ENCODE data around the gene PARD3B.

PARD3B gene

DNA sequence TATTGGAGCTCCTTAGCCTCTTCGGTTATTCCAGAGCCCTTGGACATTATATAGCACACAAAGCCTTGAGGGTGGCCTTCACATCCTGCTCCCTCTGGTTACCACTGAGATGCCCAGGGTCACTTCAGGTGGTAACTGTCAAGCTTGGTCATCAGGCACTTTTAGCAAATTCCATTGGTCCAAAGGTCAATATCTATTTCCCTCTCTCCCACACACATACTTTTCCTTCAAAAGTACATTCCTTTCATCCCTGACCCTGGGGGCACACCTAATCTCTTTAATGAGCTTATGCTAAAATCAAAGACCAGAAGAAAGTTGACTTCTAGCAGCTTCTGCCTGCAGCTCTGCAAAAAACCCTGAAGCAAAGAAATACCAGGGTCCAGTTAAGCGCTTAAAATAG, 965.1 kb downstream of the PARD3B start:
- no peak for DNase-seq (ENCODE audit: insufficient read length, low spot score)
- FAIRE-seq, result no peak

DNA sequence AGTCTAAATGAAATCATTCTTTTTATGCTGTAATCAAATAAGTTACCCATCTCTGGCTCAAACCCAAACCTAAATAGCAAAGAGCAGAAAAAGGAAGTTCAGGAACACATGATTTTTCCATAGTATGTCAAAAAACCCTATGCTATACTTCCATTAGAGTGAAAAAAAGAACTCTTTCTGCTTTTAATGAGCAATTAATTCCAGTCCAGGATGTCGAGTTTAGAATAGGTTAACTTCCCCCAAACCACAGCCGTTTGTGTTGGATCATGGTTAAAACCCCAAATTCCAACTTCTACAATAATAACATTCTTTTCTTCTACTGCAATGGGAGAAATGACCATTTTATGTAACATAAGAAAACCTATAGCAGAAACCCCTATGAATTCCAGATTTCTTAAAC, 965.9 kb downstream of the PARD3B start:
- TF ChIP-seq POU2F2 (IDR thresholded peaks at IDR 0.05; ENCODE audit: low read depth, low read length) (no peak), PAX5 (IDR thresholded peaks at IDR 0.05; ENCODE audit: insufficient read depth, low read length, severe bottlenecking) (no peak), SPI1 (IDR thresholded peaks at IDR 0.05; ENCODE audit: low read depth, low read length) (no peak), TAF1 (IDR thresholded peaks at IDR 0.05; ENCODE audit: low read depth, low read length) (no peak), POLR2A (IDR thresholded peaks at IDR 0.05; ENCODE audit: low read depth, low read length) (no peak), POLR2AphosphoS5 (IDR thresholded peaks at IDR 0.05; ENCODE audit: low read depth, low read length) (no peak)
- DNase-seq (ENCODE audit: insufficient read length, low spot score), result no peak
- no peak for FAIRE-seq

More for the DNA sequence above, 965.1 kb downstream of the PARD3B start:
- TF ChIP-seq SPI1 (IDR thresholded peaks at IDR 0.05; ENCODE audit: low read depth, low read length) (no peak), PAX5 (IDR thresholded peaks at IDR 0.05; ENCODE audit: insufficient read depth, low read length, severe bottlenecking) (no peak), POLR2AphosphoS5 (IDR thresholded peaks at IDR 0.05; ENCODE audit: low read depth, low read length) (no peak), POU2F2 (IDR thresholded peaks at IDR 0.05; ENCODE audit: low read depth, low read length) (no peak), TAF1 (IDR thresholded peaks at IDR 0.05; ENCODE audit: low read depth, low read length) (no peak), POLR2A (IDR thresholded peaks at IDR 0.05; ENCODE audit: low read depth, low read length) (no peak)

GRCh38 chr2:205511641-205512040, 966.4 kb downstream of the PARD3B start:
- TF ChIP-seq POU2F2 (IDR thresholded peaks at IDR 0.05; ENCODE audit: low read depth, low read length) (no peak), SPI1 (IDR thresholded peaks at IDR 0.05; ENCODE audit: low read depth, low read length) (no peak), PAX5 (IDR thresholded peaks at IDR 0.05; ENCODE audit: insufficient read depth, low read length, severe bottlenecking) (no peak), TAF1 (IDR thresholded peaks at IDR 0.05; ENCODE audit: low read depth, low read length) (no peak), POLR2AphosphoS5 (IDR thresholded peaks at IDR 0.05; ENCODE audit: low read depth, low read length) (no peak), POLR2A (IDR thresholded peaks at IDR 0.05; ENCODE audit: low read depth, low read length) (no peak)
- FAIRE-seq (no peak), DNase-seq (ENCODE audit: insufficient read length, low spot score) (no peak)

DNA sequence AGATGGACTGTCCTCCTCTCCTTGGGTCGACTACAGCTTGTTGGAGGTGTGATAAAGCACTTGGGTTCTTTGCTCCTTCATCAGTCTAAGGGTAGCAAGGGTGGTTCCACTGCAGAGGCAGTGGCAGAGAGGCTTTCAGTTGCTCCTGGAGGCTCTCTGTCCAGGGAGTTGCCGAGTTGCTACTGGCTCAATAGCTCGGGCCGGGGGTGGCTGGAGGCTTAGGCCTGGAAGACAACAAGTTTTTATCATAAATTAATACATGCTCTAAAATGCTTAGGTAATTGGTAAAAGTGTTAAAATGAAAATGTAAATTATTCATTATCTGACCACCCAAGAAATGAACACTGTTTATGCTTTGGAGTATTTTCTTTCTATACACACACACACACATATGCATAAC, 975.0 kb downstream of the PARD3B start:
- TF ChIP-seq SPI1 (IDR thresholded peaks at IDR 0.05; ENCODE audit: low read depth, low read length) (no peak), POU2F2 (IDR thresholded peaks at IDR 0.05; ENCODE audit: low read depth, low read length) (no peak), PAX5 (IDR thresholded peaks at IDR 0.05; ENCODE audit: insufficient read depth, low read length, severe bottlenecking) (no peak), POLR2A (IDR thresholded peaks at IDR 0.05; ENCODE audit: low read depth, low read length) (no peak), TAF1 (IDR thresholded peaks at IDR 0.05; ENCODE audit: low read depth, low read length) (no peak), POLR2AphosphoS5 (IDR thresholded peaks at IDR 0.05; ENCODE audit: low read depth, low read length) (no peak)
- no peak for FAIRE-seq
- no peak for DNase-seq (ENCODE audit: insufficient read length, low spot score)

- DNase-seq (ENCODE audit: insufficient read length, low spot score) (no peak), FAIRE-seq (no peak)
- TF ChIP-seq TAF1 (IDR thresholded peaks at IDR 0.05; ENCODE audit: low read depth, low read length), result no peak
- no peak for TF ChIP-seq POLR2A (IDR thresholded peaks at IDR 0.05; ENCODE audit: low read depth, low read length)
- TF ChIP-seq PAX5 (IDR thresholded peaks at IDR 0.05; ENCODE audit: insufficient read depth, low read length, severe bottlenecking), result no peak
- no peak for TF ChIP-seq POU2F2 (IDR thresholded peaks at IDR 0.05; ENCODE audit: low read depth, low read length)
- no peak for TF ChIP-seq SPI1 (IDR thresholded peaks at IDR 0.05; ENCODE audit: low read depth, low read length)
- no peak for TF ChIP-seq POLR2AphosphoS5 (IDR thresholded peaks at IDR 0.05; ENCODE audit: low read depth, low read length)
These were observed 979.4 kb downstream of the PARD3B start for GRCh38 chr2:205524656-205525055.

DNA sequence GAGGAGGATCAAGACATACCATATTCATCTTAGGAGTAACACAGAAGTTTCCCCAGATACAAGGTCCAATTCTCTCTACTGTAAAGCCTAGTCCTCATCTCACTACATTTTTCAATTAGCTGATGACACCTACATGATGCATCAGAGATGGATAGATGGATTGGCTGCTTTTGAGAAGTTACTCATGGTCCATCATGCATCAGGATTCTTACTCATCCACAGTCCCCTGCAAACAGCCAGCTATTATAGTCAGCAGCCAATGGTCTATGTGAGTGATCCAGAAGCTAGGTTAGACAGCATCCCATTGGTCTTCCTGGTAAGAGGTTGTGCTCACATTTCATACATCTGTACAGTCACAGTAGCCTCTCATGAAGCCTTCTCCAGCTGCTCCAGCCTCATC, 982.5 kb downstream of the PARD3B start:
- DNase-seq (ENCODE audit: insufficient read length, low spot score) (no peak), FAIRE-seq (no peak)
- TF ChIP-seq SPI1 (IDR thresholded peaks at IDR 0.05; ENCODE audit: low read depth, low read length) (no peak), POLR2AphosphoS5 (IDR thresholded peaks at IDR 0.05; ENCODE audit: low read depth, low read length) (no peak), TAF1 (IDR thresholded peaks at IDR 0.05; ENCODE audit: low read depth, low read length) (no peak), POLR2A (IDR thresholded peaks at IDR 0.05; ENCODE audit: low read depth, low read length) (no peak), POU2F2 (IDR thresholded peaks at IDR 0.05; ENCODE audit: low read depth, low read length) (no peak), PAX5 (IDR thresholded peaks at IDR 0.05; ENCODE audit: insufficient read depth, low read length, severe bottlenecking) (no peak)

DNA sequence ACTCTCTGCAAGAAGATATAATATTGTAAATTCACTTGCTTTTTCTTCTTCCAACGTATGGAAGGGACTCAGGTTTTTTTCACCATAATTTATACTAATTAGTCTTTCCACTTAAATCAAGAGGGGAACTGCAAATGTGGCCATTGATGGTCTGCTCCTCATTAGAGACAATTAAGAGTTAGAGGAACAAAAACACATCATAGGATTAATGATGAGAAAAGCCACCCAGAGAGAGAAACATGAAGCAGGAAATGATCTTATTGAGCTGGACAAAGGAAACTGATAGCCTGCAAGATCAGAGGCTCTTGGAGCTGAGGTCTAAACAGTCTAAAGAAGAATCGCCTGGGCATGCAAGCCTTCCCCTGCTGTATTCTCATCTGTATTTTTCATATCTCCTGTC, 985.8 kb downstream of the PARD3B start:
- TF ChIP-seq POU2F2 (IDR thresholded peaks at IDR 0.05; ENCODE audit: low read depth, low read length) (no peak), TAF1 (IDR thresholded peaks at IDR 0.05; ENCODE audit: low read depth, low read length) (no peak), SPI1 (IDR thresholded peaks at IDR 0.05; ENCODE audit: low read depth, low read length) (no peak), POLR2A (IDR thresholded peaks at IDR 0.05; ENCODE audit: low read depth, low read length) (no peak), POLR2AphosphoS5 (IDR thresholded peaks at IDR 0.05; ENCODE audit: low read depth, low read length) (no peak)
- FAIRE-seq (no peak), DNase-seq (ENCODE audit: insufficient read length, low spot score) (no peak)

DNA sequence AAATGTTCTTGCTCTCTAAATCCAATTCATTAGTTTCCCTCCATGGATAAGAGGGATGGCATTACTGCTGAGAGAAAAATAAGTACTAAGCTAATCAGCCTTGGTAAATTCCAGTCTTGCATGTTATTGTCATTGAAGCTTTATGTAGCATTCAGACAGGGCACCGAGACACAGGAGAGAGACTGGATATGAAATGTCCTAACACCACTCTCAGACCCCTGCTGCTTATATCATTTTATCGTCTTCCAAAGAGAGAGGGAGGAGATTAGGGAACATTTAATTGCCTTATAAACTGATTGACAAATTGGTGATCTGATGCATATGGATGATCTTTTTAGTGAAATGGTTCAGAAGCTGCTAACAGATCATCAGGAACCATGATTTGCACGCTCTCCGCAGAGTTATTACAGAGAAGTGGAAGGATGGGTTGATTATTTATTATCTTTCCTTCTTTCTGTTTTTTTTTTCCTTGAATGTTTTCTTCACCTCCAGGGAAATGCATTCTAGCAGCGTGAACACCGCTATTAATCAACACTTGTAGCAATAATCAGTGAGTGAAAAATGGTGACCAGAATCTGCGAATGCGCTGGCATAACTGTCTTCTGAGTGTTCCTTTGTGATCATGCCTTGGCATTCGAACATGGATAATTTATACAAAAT, 986.3 kb downstream of the PARD3B start:
- TF ChIP-seq TAF1 (IDR thresholded peaks at IDR 0.05; ENCODE audit: low read depth, low read length), result no peak
- no peak for TF ChIP-seq POLR2AphosphoS5 (IDR thresholded peaks at IDR 0.05; ENCODE audit: low read depth, low read length)
- no peak for TF ChIP-seq PAX5 (IDR thresholded peaks at IDR 0.05; ENCODE audit: insufficient read depth, low read length, severe bottlenecking)
- no peak for TF ChIP-seq SPI1 (IDR thresholded peaks at IDR 0.05; ENCODE audit: low read depth, low read length)
- no peak for TF ChIP-seq POU2F2 (IDR thresholded peaks at IDR 0.05; ENCODE audit: low read depth, low read length)
- no peak for TF ChIP-seq POLR2A (IDR thresholded peaks at IDR 0.05; ENCODE audit: low read depth, low read length)
- DNase-seq (ENCODE audit: insufficient read length, low spot score), result no peak
- no peak for FAIRE-seq

GRCh38 chr2:205535001-205535400, 989.7 kb downstream of the PARD3B start:
- TF ChIP-seq POLR2A (IDR thresholded peaks at IDR 0.05; ENCODE audit: low read depth, low read length) (no peak), TAF1 (IDR thresholded peaks at IDR 0.05; ENCODE audit: low read depth, low read length) (no peak), POU2F2 (IDR thresholded peaks at IDR 0.05; ENCODE audit: low read depth, low read length) (no peak), POLR2AphosphoS5 (IDR thresholded peaks at IDR 0.05; ENCODE audit: low read depth, low read length) (no peak), SPI1 (IDR thresholded peaks at IDR 0.05; ENCODE audit: low read depth, low read length) (no peak), PAX5 (IDR thresholded peaks at IDR 0.05; ENCODE audit: insufficient read depth, low read length, severe bottlenecking) (no peak)
- no peak for DNase-seq (ENCODE audit: insufficient read length, low spot score)
- FAIRE-seq, result no peak

Data from GM12891 (cell line).